Ishikawa (cell line): Measurements from ENCODE around the gene SMAD3.

Source experiments
- CEBPB ChIP-seq: IDR thresholded peaks from 2 replicates; pipeline ENCODE4 v1.6.1; 2012
- EGR1 ChIP-seq: IDR thresholded peaks from 2 replicates; pipeline ENCODE4 v1.6.1; 2012
- EP300 ChIP-seq: IDR thresholded peaks from 2 replicates; pipeline ENCODE4 v1.6.1; 2012; ENCODE audit warnings: borderline replicate concordance
- FOXM1 ChIP-seq: IDR thresholded peaks from 2 replicates; pipeline ENCODE4 v1.6.1; 2012; ENCODE audit warnings: low read depth, borderline replicate concordance
- MAX ChIP-seq: IDR thresholded peaks from 2 replicates; pipeline ENCODE4 v1.6.1; 2012
- RAD21 ChIP-seq: IDR thresholded peaks from 2 replicates; pipeline ENCODE4 v1.6.1; 2012; ENCODE audit warnings: low read depth
- REST ChIP-seq: IDR thresholded peaks from 2 replicates; pipeline ENCODE4 v1.6.1; 2012; ENCODE audit warnings: low read depth, mild to moderate bottlenecking
- TAF1 ChIP-seq: IDR thresholded peaks from 2 replicates; pipeline ENCODE4 v1.6.1; 2012; ENCODE audit warnings: low read depth, mild to moderate bottlenecking
- TCF12 ChIP-seq: IDR thresholded peaks from 2 replicates; pipeline ENCODE4 v1.6.1; 2012; ENCODE audit warnings: low read depth
- TEAD4 ChIP-seq: IDR thresholded peaks from 2 replicates; pipeline ENCODE4 v1.6.1; 2012
- USF1 ChIP-seq: IDR thresholded peaks from 2 replicates; pipeline ENCODE4 v1.6.1; 2012
- YY1 ChIP-seq: IDR thresholded peaks from 2 replicates; pipeline ENCODE4 v1.6.1; 2012; ENCODE audit warnings: low read depth
- ZBTB7A ChIP-seq: IDR thresholded peaks from 2 replicates; pipeline ENCODE4 v1.6.1; 2012; ENCODE audit warnings: low read depth

- TF ChIP-seq FOXM1 (no peak), RAD21 (no peak), REST (no peak), TAF1 (no peak), YY1 (no peak), TEAD4 (no peak), MAX (no peak), EP300 (no peak), CEBPB (no peak), EGR1 (no peak), TCF12 (no peak), ZBTB7A (no peak), USF1 (no peak)
These were observed 131.4 kb downstream of the SMAD3 start for GRCh38 chr15:67196672-67197363.
